IPS-15b (cell line): ENCODE data around the gene NHLH1.

Experiments
- H3K27me3 ChIP-seq: one replicate; pipeline ENCODE4 v1.6.1; 2013; ENCODE audit warnings: low read length; ENCODE audit not compliant: control insufficient read depth, insufficient read depth
- H3K36me3 ChIP-seq: one replicate; pipeline ENCODE4 v1.6.1; 2013; ENCODE audit warnings: low read length; ENCODE audit not compliant: control insufficient read depth, insufficient read depth
- H3K4me1 ChIP-seq: one replicate; pipeline ENCODE4 v1.6.1; 2013; ENCODE audit warnings: mild to moderate bottlenecking, low read length; ENCODE audit not compliant: control insufficient read depth, insufficient read depth
- H3K4me3 ChIP-seq: one replicate; pipeline ENCODE4 v1.5.1; 2013; ENCODE audit warnings: low read depth, low read length
- H3K9ac ChIP-seq: one replicate; pipeline ENCODE4 v1.6.1; 2013; ENCODE audit warnings: low read depth, mild to moderate bottlenecking, low read length
- H3K9me3 ChIP-seq: one replicate; pipeline ENCODE4 v1.6.1; 2013; ENCODE audit warnings: mild to moderate bottlenecking, low read length; ENCODE audit not compliant: control insufficient read depth, insufficient read depth

The NHLH1 gene

DNA sequence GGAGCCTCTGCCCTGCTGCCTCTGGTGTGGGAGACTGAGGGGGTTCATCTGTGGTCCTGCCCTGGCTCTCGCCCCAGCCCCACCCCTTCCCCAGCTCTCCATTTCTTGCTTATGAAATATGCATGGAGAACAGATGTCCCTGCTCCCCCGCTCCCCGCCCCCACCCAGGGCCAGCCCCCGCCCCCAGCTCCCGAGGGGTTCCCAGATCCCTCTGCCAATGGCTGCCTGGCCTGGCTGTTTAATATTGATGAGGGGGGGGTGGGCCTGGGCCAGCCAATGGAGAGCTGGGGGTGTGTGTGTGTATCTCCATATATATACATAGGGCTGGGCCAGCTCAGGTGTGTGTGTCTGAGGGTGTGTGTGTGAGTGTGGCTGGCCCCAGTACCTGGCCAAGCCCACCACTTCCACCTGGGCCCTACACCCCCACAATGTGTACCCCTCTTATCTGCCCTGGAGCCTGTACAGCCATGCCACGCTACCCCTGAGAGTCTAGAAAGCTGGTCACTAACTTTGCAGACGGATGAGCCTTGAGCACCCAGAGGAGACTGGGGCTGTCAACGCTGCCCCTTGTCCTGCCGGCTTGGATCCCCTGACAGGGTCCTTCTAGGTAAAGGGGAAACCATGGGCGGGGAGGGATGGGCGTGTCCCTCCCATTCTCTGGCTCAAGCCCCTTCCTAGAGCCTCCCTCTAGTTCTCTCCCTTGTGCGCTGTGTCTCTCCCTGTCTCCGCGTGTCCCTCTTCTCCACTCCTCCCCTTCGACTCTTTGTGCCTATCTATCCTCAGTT lies at the start of gene NHLH1:
Gene NHLH1 (plus strand): TSS at position 341 of the 785 bp plus-strand sequence. CDS start 3,661 bp downstream, outside the sequence.
- peaks cover 30% of the 10 kb centered on the region for H3K4me1 ChIP-seq
- H3K27me3 ChIP-seq: no peaks in the 10 kb centered on the region
- H3K9ac ChIP-seq: no peak within 1 kb of the TSS
- no peaks in the 10 kb centered on the region for H3K36me3 ChIP-seq
- H3K9me3 ChIP-seq: no peaks in the 10 kb centered on the region
- no peak within 1 kb of the TSS for H3K4me3 ChIP-seq

- Histone ChIP-seq H3K4me1 (no peaks in the 10 kb centered on the region), H3K27me3 (no peaks in the 10 kb centered on the region), H3K36me3 (peaks cover 11% of the 10 kb centered on the region), H3K9ac (no peak overlapping the region), H3K4me3 (no peak overlapping the region), H3K9me3 (no peaks in the 10 kb centered on the region)
Measured at GRCh38 chr1:160322831-160323230, 44.0 kb upstream of the NHLH1 start.

DNA sequence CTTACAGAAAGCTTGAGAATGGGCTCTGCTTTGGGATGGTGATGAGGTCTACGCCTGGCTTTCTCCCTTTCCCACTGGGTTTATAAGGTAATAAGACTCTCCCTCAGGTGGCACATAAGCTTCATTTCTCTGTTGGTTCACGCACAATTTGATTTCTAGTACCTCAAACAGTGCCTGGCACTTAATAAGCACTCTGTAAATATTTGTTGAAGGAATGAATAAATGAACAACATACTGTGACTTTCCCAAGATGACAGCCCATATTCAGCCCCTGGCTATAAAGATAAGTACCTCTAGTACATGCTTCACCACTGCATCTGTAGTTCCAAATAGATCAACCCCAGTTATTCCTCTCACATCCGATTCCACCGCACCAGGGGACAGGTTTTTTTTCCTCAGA lies 41.6 kb upstream of the NHLH1 start:
- peaks cover 11% of the 10 kb centered on the region for H3K36me3 ChIP-seq

GRCh38 chr1:160326418-160326817 lies 40.5 kb upstream of the NHLH1 start:
- H3K4me1 ChIP-seq: no peaks in the 10 kb centered on the region
- peaks cover 11% of the 10 kb centered on the region for H3K36me3 ChIP-seq

More for the DNA sequence above, 41.6 kb upstream of the NHLH1 start:
- no peaks in the 10 kb centered on the region for H3K4me1 ChIP-seq
- H3K4me3 ChIP-seq: no peak overlapping the region
- H3K9me3 ChIP-seq: no peaks in the 10 kb centered on the region
- H3K9ac ChIP-seq: no peak overlapping the region
- H3K27me3 ChIP-seq: no peaks in the 10 kb centered on the region

DNA sequence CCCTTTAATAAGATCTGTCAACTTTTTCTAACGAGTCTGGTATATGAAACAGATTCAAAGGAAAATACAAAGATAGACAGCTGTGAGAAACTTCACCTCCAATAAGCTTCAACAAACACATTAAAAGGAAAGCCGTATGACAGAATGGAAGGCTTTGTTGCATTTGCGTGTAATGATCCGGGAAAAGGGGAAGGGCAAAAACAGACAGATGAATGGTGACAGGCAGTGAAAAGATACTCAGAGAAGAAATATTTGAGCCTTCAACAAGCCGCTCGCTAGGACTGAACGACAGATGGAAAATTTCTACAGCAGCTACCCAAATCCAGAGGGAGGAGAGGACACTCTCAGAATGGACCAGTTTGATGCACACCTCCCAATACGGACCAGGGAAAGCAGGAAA lies 38.7 kb upstream of the NHLH1 start:
- Histone ChIP-seq H3K36me3 (peaks cover 22% of the 10 kb centered on the region), H3K27me3 (no peaks in the 10 kb centered on the region), H3K9me3 (no peaks in the 10 kb centered on the region), H3K4me3 (no peak overlapping the region), H3K9ac (no peak overlapping the region), H3K4me1 (no peaks in the 10 kb centered on the region)

More at GRCh38 chr1:160326418-160326817, 40.5 kb upstream of the NHLH1 start:
- no peaks in the 10 kb centered on the region for H3K27me3 ChIP-seq
- H3K9ac ChIP-seq: no peak overlapping the region
- H3K9me3 ChIP-seq: no peaks in the 10 kb centered on the region
- H3K4me3 ChIP-seq: no peak overlapping the region

DNA sequence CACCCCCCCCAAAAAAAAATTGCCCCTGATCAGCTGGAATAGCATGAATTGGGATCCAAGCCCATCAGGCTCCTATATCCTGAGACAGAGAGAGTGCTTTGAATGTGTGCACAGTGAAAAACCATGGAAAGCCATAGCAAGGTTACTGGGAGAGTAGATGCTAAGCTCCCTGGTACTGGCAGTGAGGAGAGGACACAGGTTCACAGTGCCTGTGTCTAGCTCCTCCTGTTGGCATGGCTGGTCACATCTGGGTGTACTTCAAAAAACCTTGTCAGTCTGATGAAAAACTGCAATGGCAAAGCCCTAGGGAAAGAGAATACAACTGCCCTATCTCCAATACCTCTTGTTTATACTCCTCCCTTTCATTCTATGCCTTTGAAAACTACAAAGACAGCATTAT lies 36.8 kb upstream of the NHLH1 start:
- Histone ChIP-seq H3K36me3 (peaks cover 23% of the 10 kb centered on the region), H3K9ac (no peak overlapping the region), H3K4me3 (no peak overlapping the region), H3K4me1 (no peaks in the 10 kb centered on the region), H3K27me3 (no peaks in the 10 kb centered on the region), H3K9me3 (no peaks in the 10 kb centered on the region)

DNA sequence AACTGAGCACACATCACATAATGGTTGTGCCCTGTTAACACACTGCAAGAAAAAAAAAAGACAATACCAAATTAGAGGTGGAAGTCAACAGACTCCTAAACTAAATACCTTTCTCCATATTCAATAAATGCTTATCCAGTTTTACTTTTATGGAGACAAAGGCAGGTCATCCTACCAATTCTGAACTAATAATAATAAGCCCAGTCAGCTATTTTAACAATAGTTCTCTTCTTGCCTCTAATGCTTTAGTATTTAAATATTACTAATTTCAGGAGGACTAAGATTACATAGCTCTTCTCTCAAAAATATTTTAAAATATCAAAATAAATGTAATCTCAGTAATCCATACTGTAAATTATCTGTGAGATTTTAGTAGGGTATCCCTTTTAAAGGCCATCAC lies 34.4 kb upstream of the NHLH1 start:
- Histone ChIP-seq H3K4me3 (no peak overlapping the region), H3K27me3 (no peaks in the 10 kb centered on the region), H3K4me1 (no peaks in the 10 kb centered on the region), H3K36me3 (peaks cover 18% of the 10 kb centered on the region), H3K9ac (no peak overlapping the region), H3K9me3 (no peaks in the 10 kb centered on the region)

DNA sequence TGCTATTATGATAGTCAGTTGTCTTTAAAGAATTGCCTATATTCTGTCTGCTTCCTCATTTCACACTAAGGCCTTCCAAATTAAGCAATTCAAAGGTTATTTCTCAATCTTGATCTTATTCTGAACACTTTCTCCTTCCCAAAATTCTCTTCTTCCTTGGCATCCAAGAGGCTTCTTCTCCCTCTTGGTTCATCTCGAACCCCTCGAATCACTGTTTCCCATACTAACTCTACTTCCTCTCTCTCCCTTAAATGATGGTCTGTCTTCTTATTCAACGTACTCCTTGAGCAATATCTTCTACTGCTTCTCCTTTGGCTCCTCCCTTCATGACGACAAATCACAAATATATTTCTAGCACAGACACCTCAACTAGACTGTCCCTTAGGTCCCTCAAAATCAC lies 28.3 kb upstream of the NHLH1 start:
- Histone ChIP-seq H3K9me3 (no peaks in the 10 kb centered on the region), H3K27me3 (no peaks in the 10 kb centered on the region), H3K4me3 (no peak overlapping the region), H3K4me1 (peaks cover 2% of the 10 kb centered on the region), H3K36me3 (peaks cover 17% of the 10 kb centered on the region), H3K9ac (no peak overlapping the region)

- no peaks in the 10 kb centered on the region for H3K27me3 ChIP-seq
- H3K36me3 ChIP-seq: peaks cover 14% of the 10 kb centered on the region
- no peak overlapping the region for H3K9ac ChIP-seq
- H3K4me1 ChIP-seq: peaks cover 2% of the 10 kb centered on the region
- no peaks in the 10 kb centered on the region for H3K9me3 ChIP-seq
- H3K4me3 ChIP-seq: no peak overlapping the region
Measured at GRCh38 chr1:160340146-160340545, 26.7 kb upstream of the NHLH1 start.

DNA sequence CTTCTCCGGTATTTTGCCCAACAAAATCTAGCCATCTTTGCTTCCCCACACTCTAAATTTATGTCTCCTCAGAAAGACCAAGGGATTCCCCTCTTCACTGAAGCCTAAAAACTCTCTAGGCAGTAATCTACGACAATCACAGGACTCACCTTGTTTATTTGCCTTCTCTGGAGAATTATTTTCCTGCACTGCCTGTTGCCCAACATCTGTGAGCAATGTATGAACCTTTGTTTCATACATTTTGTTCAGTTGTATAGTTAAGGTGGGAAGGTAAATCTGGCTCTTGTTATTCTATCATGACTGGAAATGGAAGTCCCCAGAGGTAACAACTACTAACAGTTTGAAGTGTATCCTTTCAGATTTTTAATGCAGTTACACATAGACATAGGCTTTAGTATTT lies 26.0 kb upstream of the NHLH1 start:
- peaks cover 2% of the 10 kb centered on the region for H3K4me1 ChIP-seq
- H3K9me3 ChIP-seq: no peaks in the 10 kb centered on the region
- peak overlapping the region; percentile 3 for H3K4me3 ChIP-seq
- peaks cover 14% of the 10 kb centered on the region for H3K36me3 ChIP-seq
- no peak overlapping the region for H3K9ac ChIP-seq
- H3K27me3 ChIP-seq: no peaks in the 10 kb centered on the region

GRCh38 chr1:160342526-160342925 lies 24.3 kb upstream of the NHLH1 start:
- Histone ChIP-seq H3K36me3 (peaks cover 20% of the 10 kb centered on the region), H3K4me1 (peaks cover 2% of the 10 kb centered on the region), H3K9ac (peak overlapping the region; percentile 98), H3K27me3 (no peaks in the 10 kb centered on the region), H3K9me3 (no peaks in the 10 kb centered on the region), H3K4me3 (peak overlapping the region; percentile 90)
